Measurements from ENCODE around the gene RNF112. TPM values are rescaled to one million over a fixed set of nuclear protein-coding genes. Genes with fewer than 3 reads are reported as not detected.

The RNF112 gene
- total and polyA plus RNA-seq, 3 experiments from 2014 or later = 0.18 to 0.22 TPM; not detected in 1

GRCh38 chr17:19381741-19382444 is 29.1 kb upstream of the RNF112 start:
- H3K27ac ChIP-seq (ENCODE audit: low read depth, low read length) = no peak overlapping the region
- peak in 1 of 5 donors; percentile 46 for DNase-seq
- Mint-ChIP-seq H3K9me3 (no peaks in the 10 kb centered on the region), H3K27me3 (no peaks in the 10 kb centered on the region), H3K4me3 (peak overlapping the region in 1 of 7 donors; percentile 32), H3K4me1 (peaks cover 8 to 20% (median 11%) of the 10 kb centered on the region in 3 donors), H3K27ac (peak overlapping the region in 1 of 8 donors; percentile 88), H3K36me3 (peaks cover 7 to 58% (median 10%) of the 10 kb centered on the region in 3 donors)
- H3K4me3 ChIP-seq (ENCODE audit: low read length) = no peak overlapping the region
- ChIA-PET CTCF (interaction anchor here (11.0 kb wide), 1 partner anchor 17 kb away, joined by 118 read pairs; the partner anchor contains the start of gene B9D1), POLR2A (no interaction called here)
- H3K4me1 ChIP-seq (ENCODE audit: insufficient read depth, low read length) = peaks cover 5% of the 10 kb centered on the region
- H3K27me3 ChIP-seq (ENCODE audit: insufficient read depth, low read length, poor library complexity, severe bottlenecking) = no peaks in the 10 kb centered on the region
- no peaks in the 10 kb centered on the region for H3K9me3 ChIP-seq (ENCODE audit: low read length)
- H3K36me3 ChIP-seq (ENCODE audit: insufficient read depth, low read length) = peaks cover 8% of the 10 kb centered on the region

- Histone ChIP-seq H3K27me3 (ENCODE audit: insufficient read depth, low read length, poor library complexity, severe bottlenecking) (no peaks in the 10 kb centered on the region), H3K9me3 (ENCODE audit: low read length) (no peaks in the 10 kb centered on the region), H3K36me3 (ENCODE audit: insufficient read depth, low read length) (peaks cover 8% of the 10 kb centered on the region), H3K27ac (ENCODE audit: low read depth, low read length) (no peak overlapping the region), H3K4me3 (ENCODE audit: low read length) (no peak overlapping the region), H3K4me1 (ENCODE audit: insufficient read depth, low read length) (no peaks in the 10 kb centered on the region)
- ChIA-PET CTCF (interaction anchor here (11.0 kb wide), 1 partner anchor 18 kb away, joined by 118 read pairs; the partner anchor contains the start of gene B9D1), POLR2A (no interaction called here)
- Mint-ChIP-seq H3K27ac (peak overlapping the region in 1 of 8 donors; percentile 32), H3K9me3 (no peaks in the 10 kb centered on the region), H3K27me3 (no peaks in the 10 kb centered on the region), H3K4me1 (peaks cover 0 to 13% (median 5%) of the 10 kb centered on the region in 3 donors), H3K4me3 (peak overlapping the region in 1 of 7 donors; percentile 32), H3K36me3 (peaks cover 7 to 54% (median 8%) of the 10 kb centered on the region in 3 donors)
- peak in 1 of 5 donors; percentile 38 for DNase-seq
Observed at GRCh38 chr17:19382531-19383444, 28.2 kb upstream of the RNF112 start.

- POLR2A ChIA-PET = no interaction called here
- no peaks in the 10 kb centered on the region for H3K4me1 ChIP-seq (ENCODE audit: insufficient read depth, low read length)
Observed at GRCh38 chr17:19383681-19384470, 27.2 kb upstream of the RNF112 start.

GRCh38 chr17:19384723-19385391 is 26.2 kb upstream of the RNF112 start:
- H3K4me1 ChIP-seq (ENCODE audit: insufficient read depth, low read length) = no peaks in the 10 kb centered on the region
- H3K9me3 Mint-ChIP-seq = no peaks in the 10 kb centered on the region
- peaks cover 7 to 43% (median 8%) of the 10 kb centered on the region in 3 donors for H3K36me3 Mint-ChIP-seq
- peaks cover 8% of the 10 kb centered on the region for H3K36me3 ChIP-seq (ENCODE audit: insufficient read depth, low read length)
- H3K27me3 Mint-ChIP-seq = no peaks in the 10 kb centered on the region
- H3K27me3 ChIP-seq (ENCODE audit: insufficient read depth, low read length, poor library complexity, severe bottlenecking) = no peaks in the 10 kb centered on the region
- peak overlapping the region in 3 of 8 donors; percentile 28 to 74 (median 70) for H3K27ac Mint-ChIP-seq
- H3K4me1 Mint-ChIP-seq = peaks cover 0 to 5% (median 4%) of the 10 kb centered on the region in 3 donors
- no peaks in the 10 kb centered on the region for H3K9me3 ChIP-seq (ENCODE audit: low read length)
- H3K4me3 ChIP-seq (ENCODE audit: low read length) = no peak overlapping the region
- POLR2A ChIA-PET = no interaction called here
- CTCF ChIA-PET = interaction anchor here (1.5 to 3.1 kb wide), 2 partner anchors 19 to 22 kb away, joined by 3 to 13 read pairs; partner anchors contain the start of gene B9D1
- peak in 1 of 5 donors; percentile 42 for DNase-seq
- no peak overlapping the region for H3K4me3 Mint-ChIP-seq
- H3K27ac ChIP-seq (ENCODE audit: low read depth, low read length) = no peak overlapping the region

More at GRCh38 chr17:19383681-19384470, 27.2 kb upstream of the RNF112 start:
- H3K9me3 ChIP-seq (ENCODE audit: low read length) = no peaks in the 10 kb centered on the region
- H3K27me3 ChIP-seq (ENCODE audit: insufficient read depth, low read length, poor library complexity, severe bottlenecking) = no peaks in the 10 kb centered on the region
- H3K27ac ChIP-seq (ENCODE audit: low read depth, low read length) = no peak overlapping the region
- peak overlapping the region in 4 of 8 donors; percentile 28 to 76 (median 54) for H3K27ac Mint-ChIP-seq
- H3K36me3 ChIP-seq (ENCODE audit: insufficient read depth, low read length) = peaks cover 8% of the 10 kb centered on the region
- no peaks in the 10 kb centered on the region for H3K9me3 Mint-ChIP-seq
- CTCF ChIA-PET = interaction anchor here (1.5 kb wide), 1 partner anchor 18 kb away, joined by 3 read pairs; no protein-coding TSS in a partner anchor
- H3K4me1 Mint-ChIP-seq = peaks cover 0 to 12% (median 7%) of the 10 kb centered on the region in 3 donors
- no peak overlapping the region for H3K4me3 ChIP-seq (ENCODE audit: low read length)
- H3K4me3 Mint-ChIP-seq = peak overlapping the region in 1 of 7 donors; percentile 56
- peaks cover 7 to 49% (median 8%) of the 10 kb centered on the region in 3 donors for H3K36me3 Mint-ChIP-seq
- peak in 1 of 5 donors; percentile 35 for DNase-seq
- no peaks in the 10 kb centered on the region for H3K27me3 Mint-ChIP-seq

GRCh38 chr17:19385521-19385983 is 25.5 kb upstream of the RNF112 start:
- Histone ChIP-seq H3K36me3 (ENCODE audit: insufficient read depth, low read length) (peaks cover 1% of the 10 kb centered on the region), H3K27ac (ENCODE audit: low read depth, low read length) (no peak overlapping the region), H3K4me1 (ENCODE audit: insufficient read depth, low read length) (no peaks in the 10 kb centered on the region), H3K27me3 (ENCODE audit: insufficient read depth, low read length, poor library complexity, severe bottlenecking) (no peaks in the 10 kb centered on the region), H3K9me3 (ENCODE audit: low read length) (no peaks in the 10 kb centered on the region), H3K4me3 (ENCODE audit: low read length) (no peak overlapping the region)
- DNase-seq = peak in 1 of 5 donors; percentile 25
- peaks cover 2 to 36% (median 8%) of the 10 kb centered on the region in 3 donors for H3K36me3 Mint-ChIP-seq
- CTCF ChIA-PET = interaction anchor here (3.1 kb wide), 1 partner anchor 23 kb away, joined by 13 read pairs; the partner anchor contains the start of gene B9D1
- POLR2A ChIA-PET = interaction anchor here (0.6 kb wide), 1 partner anchor 12 kb away, joined by 3 read pairs; no protein-coding TSS in a partner anchor
- peaks cover 0 to 5% (median 4%) of the 10 kb centered on the region in 3 donors for H3K4me1 Mint-ChIP-seq
- no peaks in the 10 kb centered on the region for H3K27me3 Mint-ChIP-seq
- H3K4me3 Mint-ChIP-seq = no peak overlapping the region
- no peak overlapping the region for H3K27ac Mint-ChIP-seq
- no peaks in the 10 kb centered on the region for H3K9me3 Mint-ChIP-seq

GRCh38 chr17:19386051-19386929 is 24.7 kb upstream of the RNF112 start:
- no peaks in the 10 kb centered on the region for H3K4me1 ChIP-seq (ENCODE audit: insufficient read depth, low read length)
- POLR2A ChIA-PET = interaction anchor here (0.6 to 0.7 kb wide), 2 partner anchors 13 to 258 kb away, joined by 3 read pairs; no protein-coding TSS in a partner anchor
- no peaks in the 10 kb centered on the region for H3K36me3 ChIP-seq (ENCODE audit: insufficient read depth, low read length)

More at GRCh38 chr17:19386051-19386929, 24.7 kb upstream of the RNF112 start:
- Histone ChIP-seq H3K27me3 (ENCODE audit: insufficient read depth, low read length, poor library complexity, severe bottlenecking) (no peaks in the 10 kb centered on the region), H3K9me3 (ENCODE audit: low read length) (no peaks in the 10 kb centered on the region), H3K4me3 (ENCODE audit: low read length) (no peak overlapping the region), H3K27ac (ENCODE audit: low read depth, low read length) (no peak overlapping the region)
- Mint-ChIP-seq H3K9me3 (no peaks in the 10 kb centered on the region), H3K27me3 (no peaks in the 10 kb centered on the region), H3K4me3 (no peak overlapping the region), H3K4me1 (peaks cover 0 to 4% (median 3%) of the 10 kb centered on the region in 3 donors), H3K27ac (no peak overlapping the region), H3K36me3 (peaks cover 0 to 28% (median 3%) of the 10 kb centered on the region in 3 donors)
- DNase-seq = peak in 1 of 5 donors; percentile 44
- CTCF ChIA-PET = interaction anchor here (3.1 kb wide), 1 partner anchor 23 kb away, joined by 13 read pairs; the partner anchor contains the start of gene B9D1
